ENCODE results near the gene OTUD4.
A peak's percentile ranks its signal among the peaks of the same experiment; 100 is the strongest.
"Not testable (repeated sequence)": the region's sequence is repeated elsewhere in the genome, so short reads cannot be mapped to it uniquely, and the experiment has no call there.

The OTUD4 gene

GRCh38 chr4:145199051-145199716, 18.8 kb upstream of the OTUD4 start:
- Histone ChIP-seq H3K4me3 (ENCODE audit: low read length) (no peak overlapping the region), H3K9me3 (ENCODE audit: control insufficient read depth, low read length) (no peaks in the 10 kb centered on the region), H3K9ac (ENCODE audit: low read length) (no peak overlapping the region), H3K36me3 (ENCODE audit: control insufficient read depth, insufficient read depth, low read length) (no peaks in the 10 kb centered on the region), H3K27me3 (ENCODE audit: control insufficient read depth, insufficient read depth, low read length) (no peaks in the 10 kb centered on the region), H3K4me1 (ENCODE audit: control insufficient read depth, insufficient read depth, low read length) (no peaks in the 10 kb centered on the region)

- Histone ChIP-seq H3K27me3 (ENCODE audit: control insufficient read depth, insufficient read depth, low read length) (no peaks in the 10 kb centered on the region), H3K9me3 (ENCODE audit: control insufficient read depth, low read length) (no peaks in the 10 kb centered on the region), H3K36me3 (ENCODE audit: control insufficient read depth, insufficient read depth, low read length) (no peaks in the 10 kb centered on the region), H3K4me1 (ENCODE audit: control insufficient read depth, insufficient read depth, low read length) (no peaks in the 10 kb centered on the region), H3K9ac (ENCODE audit: low read length) (no peak overlapping the region), H3K4me3 (ENCODE audit: low read length) (no peak overlapping the region)
Observed at GRCh38 chr4:145196747-145197146, 16.4 kb upstream of the OTUD4 start.

- no peaks in the 10 kb centered on the region for H3K36me3 ChIP-seq (ENCODE audit: control insufficient read depth, insufficient read depth, low read length)
- H3K9me3 ChIP-seq (ENCODE audit: control insufficient read depth, low read length) = no peaks in the 10 kb centered on the region
- no peak overlapping the region for H3K9ac ChIP-seq (ENCODE audit: low read length)
- H3K27me3 ChIP-seq (ENCODE audit: control insufficient read depth, insufficient read depth, low read length) = no peaks in the 10 kb centered on the region
- H3K4me1 ChIP-seq (ENCODE audit: control insufficient read depth, insufficient read depth, low read length) = no peaks in the 10 kb centered on the region
- H3K4me3 ChIP-seq (ENCODE audit: low read length) = no peak overlapping the region
Observed at GRCh38 chr4:145195167-145195952, 15.0 kb upstream of the OTUD4 start.

- no peaks in the 10 kb centered on the region for H3K9me3 ChIP-seq (ENCODE audit: control insufficient read depth, low read length)
- no peaks in the 10 kb centered on the region for H3K4me1 ChIP-seq (ENCODE audit: control insufficient read depth, insufficient read depth, low read length)
- H3K27me3 ChIP-seq (ENCODE audit: control insufficient read depth, insufficient read depth, low read length) = no peaks in the 10 kb centered on the region
- H3K36me3 ChIP-seq (ENCODE audit: control insufficient read depth, insufficient read depth, low read length) = no peaks in the 10 kb centered on the region
- H3K4me3 ChIP-seq (ENCODE audit: low read length) = no peak overlapping the region
- H3K9ac ChIP-seq (ENCODE audit: low read length) = no peak overlapping the region
Observed at GRCh38 chr4:145189981-145190380, 9.6 kb upstream of the OTUD4 start.

- Histone ChIP-seq H3K4me3 (ENCODE audit: low read length) (no peak overlapping the region), H3K4me1 (ENCODE audit: control insufficient read depth, insufficient read depth, low read length) (no peaks in the 10 kb centered on the region), H3K27me3 (ENCODE audit: control insufficient read depth, insufficient read depth, low read length) (no peaks in the 10 kb centered on the region), H3K36me3 (ENCODE audit: control insufficient read depth, insufficient read depth, low read length) (no peaks in the 10 kb centered on the region), H3K9me3 (ENCODE audit: control insufficient read depth, low read length) (no peaks in the 10 kb centered on the region), H3K9ac (ENCODE audit: low read length) (no peak overlapping the region)
Observed at GRCh38 chr4:145186729-145187128, 6.3 kb upstream of the OTUD4 start.

- H3K4me1 ChIP-seq (ENCODE audit: control insufficient read depth, insufficient read depth, low read length) = no peaks in the 10 kb centered on the region
- H3K9ac ChIP-seq (ENCODE audit: low read length) = no peak overlapping the region
- H3K27me3 ChIP-seq (ENCODE audit: control insufficient read depth, insufficient read depth, low read length) = no peaks in the 10 kb centered on the region
- H3K36me3 ChIP-seq (ENCODE audit: control insufficient read depth, insufficient read depth, low read length) = no peaks in the 10 kb centered on the region
- no peak overlapping the region for H3K4me3 ChIP-seq (ENCODE audit: low read length)
- H3K9me3 ChIP-seq (ENCODE audit: control insufficient read depth, low read length) = no peaks in the 10 kb centered on the region
Observed at GRCh38 chr4:145183581-145183980, 3.2 kb upstream of the OTUD4 start.

- H3K27me3 ChIP-seq (ENCODE audit: control insufficient read depth, insufficient read depth, low read length) = no peaks in the 10 kb centered on the region
- H3K36me3 ChIP-seq (ENCODE audit: control insufficient read depth, insufficient read depth, low read length) = no peaks in the 10 kb centered on the region
- H3K9me3 ChIP-seq (ENCODE audit: control insufficient read depth, low read length) = no peaks in the 10 kb centered on the region
- peaks cover 3% of the 10 kb centered on the region for H3K4me1 ChIP-seq (ENCODE audit: control insufficient read depth, insufficient read depth, low read length)
- no peak overlapping the region for H3K4me3 ChIP-seq (ENCODE audit: low read length)
- no peak overlapping the region for H3K9ac ChIP-seq (ENCODE audit: low read length)
Observed at GRCh38 chr4:145183023-145183422, 2.6 kb upstream of the OTUD4 start.

GRCh38 chr4:145182222-145182621, 1.8 kb upstream of the OTUD4 start:
- Histone ChIP-seq H3K36me3 (ENCODE audit: control insufficient read depth, insufficient read depth, low read length) (no peaks in the 10 kb centered on the region), H3K4me1 (ENCODE audit: control insufficient read depth, insufficient read depth, low read length) (peaks cover 11% of the 10 kb centered on the region), H3K4me3 (ENCODE audit: low read length) (no peak overlapping the region), H3K9ac (ENCODE audit: low read length) (no peak overlapping the region), H3K27me3 (ENCODE audit: control insufficient read depth, insufficient read depth, low read length) (no peaks in the 10 kb centered on the region), H3K9me3 (ENCODE audit: control insufficient read depth, low read length) (no peaks in the 10 kb centered on the region)

GRCh38 chr4:145181091-145181501, 707 bp upstream of the OTUD4 start:
- peak overlapping the region; percentile 75 for H3K4me3 ChIP-seq (ENCODE audit: low read length)
- no peaks in the 10 kb centered on the region for H3K9me3 ChIP-seq (ENCODE audit: control insufficient read depth, low read length)
- no peaks in the 10 kb centered on the region for H3K27me3 ChIP-seq (ENCODE audit: control insufficient read depth, insufficient read depth, low read length)
- H3K36me3 ChIP-seq (ENCODE audit: control insufficient read depth, insufficient read depth, low read length) = no peaks in the 10 kb centered on the region
- H3K4me1 ChIP-seq (ENCODE audit: control insufficient read depth, insufficient read depth, low read length) = peaks cover 18% of the 10 kb centered on the region
- H3K9ac ChIP-seq (ENCODE audit: low read length) = peak overlapping the region; percentile 88

- not testable (repeated sequence) for H3K36me3 ChIP-seq (ENCODE audit: control insufficient read depth, insufficient read depth, low read length)
Observed at GRCh38 chr4:145179861-145180297, 510 bp downstream of the OTUD4 start.

GRCh38 chr4:145179281-145179860, 1.0 kb downstream of the OTUD4 start:
- Histone ChIP-seq H3K36me3 (ENCODE audit: control insufficient read depth, insufficient read depth, low read length) (no peaks in the 10 kb centered on the region), H3K4me1 (ENCODE audit: control insufficient read depth, insufficient read depth, low read length) (peaks cover 18% of the 10 kb centered on the region), H3K9ac (ENCODE audit: low read length) (peak overlapping the region; percentile 87), H3K27me3 (ENCODE audit: control insufficient read depth, insufficient read depth, low read length) (no peaks in the 10 kb centered on the region), H3K9me3 (ENCODE audit: control insufficient read depth, low read length) (no peaks in the 10 kb centered on the region), H3K4me3 (ENCODE audit: low read length) (peak overlapping the region; percentile 79)

More at GRCh38 chr4:145179861-145180297, 510 bp downstream of the OTUD4 start:
- H3K9me3 ChIP-seq (ENCODE audit: control insufficient read depth, low read length); H3K27me3 ChIP-seq (ENCODE audit: control insufficient read depth, insufficient read depth, low read length): not testable (repeated sequence)
- H3K9ac ChIP-seq (ENCODE audit: low read length) = peak overlapping the region; percentile 90
- peaks cover 18% of the 10 kb centered on the region for H3K4me1 ChIP-seq (ENCODE audit: control insufficient read depth, insufficient read depth, low read length)
- H3K4me3 ChIP-seq (ENCODE audit: low read length) = peak overlapping the region; percentile 20

GRCh38 chr4:145178740-145179280, 1.6 kb downstream of the OTUD4 start:
- Histone ChIP-seq H3K27me3 (ENCODE audit: control insufficient read depth, insufficient read depth, low read length) (no peaks in the 10 kb centered on the region), H3K36me3 (ENCODE audit: control insufficient read depth, insufficient read depth, low read length) (no peaks in the 10 kb centered on the region), H3K9me3 (ENCODE audit: control insufficient read depth, low read length) (no peaks in the 10 kb centered on the region), H3K9ac (ENCODE audit: low read length) (peak overlapping the region; percentile 87), H3K4me3 (ENCODE audit: low read length) (peak overlapping the region; percentile 79), H3K4me1 (ENCODE audit: control insufficient read depth, insufficient read depth, low read length) (peaks cover 18% of the 10 kb centered on the region)

All from mucosa of stomach (tissue), 1 donor.